ENCODE measurements around the gene MINPP1. TPM values are rescaled to one million over a fixed set of nuclear protein-coding genes. Genes with fewer than 3 reads are reported as not detected.
A peak's percentile ranks its signal among the peaks of the same experiment; 100 is the strongest.

MINPP1 gene
- total RNA-seq, 4 donors from 2014 or later = 9.7 to 20.1 (median 10.1) TPM

GRCh38 chr10:87500646-87501048 is 4.0 kb upstream of the MINPP1 start:
- no peak overlapping the region for H3K4me3 ChIP-seq
- no peaks in the 10 kb centered on the region for H3K27me3 ChIP-seq
- TF ChIP-seq POLR2A (IDR thresholded peaks at IDR 0.05) (no peak), CTCF (IDR thresholded peaks at IDR 0.05) (no peak), POLR2AphosphoS5 (IDR thresholded peaks at IDR 0.05) (no peak), EP300 (IDR thresholded peaks at IDR 0.05) (no peak)
- 40 to 69% methylated on average over 3 of the region's 3 CpGs for WGBS, 2 donors (ENCODE audit: low coverage in 1 of 2)
- no peak overlapping the region for H3K27ac ChIP-seq
- H3K4me1 ChIP-seq = peaks cover 0 to 11% (median 0%) of the 10 kb centered on the region in 3 donors
- H3K9me3 ChIP-seq = no peaks in the 10 kb centered on the region
- H3K36me3 ChIP-seq = no peaks in the 10 kb centered on the region
- no peak for ATAC-seq

- no peaks in the 10 kb centered on the region for H3K27me3 ChIP-seq
- H3K9me3 ChIP-seq = no peaks in the 10 kb centered on the region
- H3K27ac ChIP-seq = no peak overlapping the region
- H3K4me3 ChIP-seq = no peak overlapping the region
- TF ChIP-seq POLR2AphosphoS5 (IDR thresholded peaks at IDR 0.05) = no peak
- TF ChIP-seq POLR2A (IDR thresholded peaks at IDR 0.05) = no peak
- no peak for TF ChIP-seq CTCF (IDR thresholded peaks at IDR 0.05)
- no peak for TF ChIP-seq EP300 (IDR thresholded peaks at IDR 0.05)
- ATAC-seq = no peak
- H3K36me3 ChIP-seq = peaks cover 0 to under 1% of the 10 kb centered on the region in 2 donors
- whole genome bisulfite sequencing, 2 donors (ENCODE audit: low coverage in 1 of 2) = 89 to 92% methylated on average over 8 of the region's 8 CpGs
- peaks cover 3 to 35% (median 7%) of the 10 kb centered on the region in 3 donors for H3K4me1 ChIP-seq
Measured at GRCh38 chr10:87503401-87503800, 1.3 kb upstream of the MINPP1 start.

- Histone ChIP-seq H3K9me3 (no peaks in the 10 kb centered on the region), H3K36me3 (peaks cover 0 to 4% of the 10 kb centered on the region in 2 donors), H3K27me3 (no peaks in the 10 kb centered on the region), H3K4me1 (peaks cover 3 to 35% (median 7%) of the 10 kb centered on the region in 3 donors), H3K27ac (peak overlapping the region in 3 of 4 donors; percentile 88 to 90 (median 88)), H3K4me3 (peak overlapping the region; percentile 63 to 89)
- TF ChIP-seq EP300 (IDR thresholded peaks at IDR 0.05) (no peak), CTCF (IDR thresholded peaks at IDR 0.05) (no peak), POLR2AphosphoS5 (IDR thresholded peaks at IDR 0.05) (no peak), POLR2A (IDR thresholded peaks at IDR 0.05) (no peak)
- WGBS, 2 donors (ENCODE audit: low coverage in 1 of 2) = 52 to 58% methylated on average over 5 to 6 of the region's 6 CpGs
- no peak for ATAC-seq
Measured at GRCh38 chr10:87503886-87504285, 807 bp upstream of the MINPP1 start.

GRCh38 chr10:87504307-87504639 is 420 bp upstream of the MINPP1 start:
- peaks cover 0 to 8% of the 10 kb centered on the region in 2 donors for H3K36me3 ChIP-seq
- peaks cover 3 to 35% (median 7%) of the 10 kb centered on the region in 3 donors for H3K4me1 ChIP-seq
- 0 to 13% methylated on average over 4 to 6 of the region's 10 CpGs for WGBS, 2 donors (ENCODE audit: low coverage in 1 of 2)
- TF ChIP-seq POLR2AphosphoS5 (IDR thresholded peaks at IDR 0.05) (no peak), CTCF (IDR thresholded peaks at IDR 0.05) (no peak), EP300 (IDR thresholded peaks at IDR 0.05) (no peak), POLR2A (IDR thresholded peaks at IDR 0.05) (no peak)
- H3K4me3 ChIP-seq = peak overlapping the region; percentile 63 to 89
- no peaks in the 10 kb centered on the region for H3K9me3 ChIP-seq
- H3K27ac ChIP-seq = peak overlapping the region; percentile 37 to 90 (median 88)
- peak; percentile 52 for ATAC-seq
- no peaks in the 10 kb centered on the region for H3K27me3 ChIP-seq

- 1 to 3% methylated on average over 15 to 20 of the region's 41 CpGs for WGBS, 2 donors (ENCODE audit: low coverage in 1 of 2)
- no peaks in the 10 kb centered on the region for H3K9me3 ChIP-seq
- peak; percentile 75 for ATAC-seq
Measured at GRCh38 chr10:87505366-87506111, 846 bp downstream of the MINPP1 start.

More at GRCh38 chr10:87505366-87506111, 846 bp downstream of the MINPP1 start:
- Histone ChIP-seq H3K27ac (peak overlapping the region; percentile 37 to 90 (median 88)), H3K4me3 (peak overlapping the region; percentile 63 to 89), H3K27me3 (no peaks in the 10 kb centered on the region), H3K4me1 (peaks cover 3 to 35% (median 7%) of the 10 kb centered on the region in 3 donors), H3K36me3 (peaks cover 0 to 20% of the 10 kb centered on the region in 2 donors)
- TF ChIP-seq CTCF (IDR thresholded peaks at IDR 0.05) (peak in 3 of 4 experiments; percentile 22 to 75 (median 28)), POLR2A (IDR thresholded peaks at IDR 0.05) (no peak), POLR2AphosphoS5 (IDR thresholded peaks at IDR 0.05) (no peak), EP300 (IDR thresholded peaks at IDR 0.05) (no peak)

Measured in gastroesophageal sphincter (tissue), 4 donors.